B cell (primary cell): ENCODE results near the gene RAPGEF6. TPM values are rescaled to one million over a fixed set of nuclear protein-coding genes. Genes with fewer than 3 reads are reported as not detected.

ENCODE experiments used
- ATAC-seq: fragments of 200-7000 bp; cut with Tn5 transposase; one replicate; pipeline ENCODE4 v1.10.0; 2021; ENCODE audit warnings: low read depth, mild to moderate bottlenecking, moderate number of reproducible peaks, moderate library complexity
- CTCF ChIA-PET: fragments of 350-600 bp; sonication (Branson Sonifier 250); formaldehyde crosslinking; loops from one replicate; lab custom pipeline; 2021; ENCODE audit warnings: antibody characterized with exemption, inconsistent platforms; lab: Charles Lee
- POLR2A ChIA-PET: fragments of 350-600 bp; sonication (Branson Sonifier 250); formaldehyde crosslinking; loops from one replicate; lab custom pipeline; 2021; ENCODE audit warnings: antibody characterized with exemption; lab: Charles Lee
- DNase-seq: peaks from one replicate; pipeline ENCODE4 v3.0.0; 2013
- H2AFZ ChIP-seq: 2 replicates; pipeline ENCODE4 v1.6.1; 2012; ENCODE audit warnings: mild to moderate bottlenecking, low read depth, low read length; ENCODE audit not compliant: insufficient read depth, poor library complexity, severe bottlenecking
- H3K27ac ChIP-seq, 2 donors: 1 replicate in 1 of 2; 2 replicates in 1 of 2; pipeline ENCODE4 v1.5.1; 2012 to 2013; ENCODE audit warnings: low read length in 2 of 2, mild to moderate bottlenecking in 2 of 2, moderate library complexity in 1 of 2
- H3K27me3 ChIP-seq, 4 experiments: fragments of 200-600 bp in 1 of 4; sonication (generic) in 1 of 4; replicated peaks in 1 of 4; 1 replicate in 2 of 4; 2 replicates in 2 of 4; pipeline versions ENCODE4 v1.6.1 to v1.7.0; 2013 to 2016; ENCODE audit warnings: low read length in 3 of 4, mild to moderate bottlenecking in 2 of 4, mixed read lengths in 1 of 4, moderate library complexity in 1 of 4; ENCODE audit not compliant: insufficient read depth in 4 of 4, control insufficient read depth in 3 of 4; ENCODE audit errors: control extremely low read depth in 1 of 4
- H3K36me3 ChIP-seq, 2 experiments: replicated peaks in 1 of 2; 1 replicate in 1 of 2; 2 replicates in 1 of 2; pipeline versions ENCODE4 v1.6.1 to v1.7.1; 2013; ENCODE audit warnings: low read length in 1 of 2; ENCODE audit not compliant: insufficient read depth in 2 of 2, control insufficient read depth in 1 of 2; ENCODE audit errors: control extremely low read depth in 1 of 2, extremely low read depth in 1 of 2
- H3K4me1 ChIP-seq, 2 donors: fragments of 200-600 bp in 1 of 2; sonication (generic) in 1 of 2; 1 replicate in 1 of 2; 2 replicates in 1 of 2; pipeline versions ENCODE4 v1.5.1 to v1.6.1; 2013 to 2017; ENCODE audit warnings: low read length in 2 of 2; ENCODE audit not compliant: control insufficient read depth in 2 of 2, insufficient read depth in 2 of 2
- H3K4me2 ChIP-seq: replicated peaks from 2 replicates; pipeline ENCODE3; 2012; ENCODE audit warnings: mild to moderate bottlenecking, low read depth, low read length; ENCODE audit not compliant: poor library complexity, severe bottlenecking
- H3K4me3 ChIP-seq, 5 experiments: fragments of 200-600 bp in 1 of 5; sonication (generic) in 1 of 5; 1 replicate in 3 of 5; 2 replicates in 2 of 5; pipeline versions ENCODE4 v1.5.1 to v1.7.0; 2011 to 2016; ENCODE audit warnings: low read length in 4 of 5, mild to moderate bottlenecking in 4 of 5, low read depth in 2 of 5, control low read depth in 1 of 5, moderate library complexity in 1 of 5; ENCODE audit not compliant: insufficient read depth in 1 of 5; ENCODE audit errors: control extremely low read depth in 1 of 5, extremely low read depth in 1 of 5
- H3K79me2 ChIP-seq: fragments of 200-600 bp; sonication (generic); one replicate; pipeline ENCODE4 v1.6.0; 2016; ENCODE audit warnings: low read length; ENCODE audit not compliant: control insufficient read depth, insufficient read depth
- H3K9ac ChIP-seq: fragments of 200-600 bp; sonication (generic); 2 replicates; pipeline ENCODE4 v1.6.1; 2017; ENCODE audit warnings: mild to moderate bottlenecking, low read length, moderate library complexity
- H3K9me3 ChIP-seq, 3 donors: one replicate each; pipeline versions ENCODE4 v1.6.1 to v1.7.1; 2013; ENCODE audit warnings: low read length in 2 of 3; ENCODE audit not compliant: control insufficient read depth in 2 of 3, insufficient read depth in 1 of 3; ENCODE audit errors: control extremely low read depth in 1 of 3
- H4K20me1 ChIP-seq: 2 replicates; pipeline ENCODE4 v1.6.0; 2012; ENCODE audit warnings: mild to moderate bottlenecking, low read length; ENCODE audit not compliant: insufficient read depth, control insufficient read depth, poor library complexity, severe bottlenecking
- H3K27ac Mint-ChIP-seq: one replicate; pipeline ENCODE4 v1.8.0; 2021; ENCODE audit warnings: mixed read lengths
- H3K27me3 Mint-ChIP-seq: one replicate; pipeline ENCODE4 v1.8.0; 2021; ENCODE audit warnings: mixed read lengths
- H3K4me1 Mint-ChIP-seq: one replicate; pipeline ENCODE4 v1.8.0; 2021; ENCODE audit warnings: mixed read lengths
- H3K4me3 Mint-ChIP-seq: one replicate; pipeline ENCODE4 v1.8.0; 2021; ENCODE audit warnings: mixed read lengths
- H3K9me3 Mint-ChIP-seq: one replicate; pipeline ENCODE4 v1.8.0; 2022; ENCODE audit warnings: mixed read lengths; ENCODE audit not compliant: insufficient read depth
- CTCF ChIP-seq: fragments of 200-600 bp; IDR thresholded peaks from one replicate; pipeline ENCODE4 v1.8.0; 2022; ENCODE audit warnings: antibody characterized with exemption, mild to moderate bottlenecking
- EZH2 ChIP-seq: IDR thresholded peaks from 2 replicates; pipeline ENCODE4 v1.6.1; 2012; ENCODE audit warnings: borderline replicate concordance, low read depth, mild to moderate bottlenecking, moderate library complexity, low read length; ENCODE audit not compliant: insufficient read depth, poor library complexity, severe bottlenecking
- WGBS: methylation state at CpG from one replicate; pipeline ENCODE4 v1.1.5; 2013; ENCODE audit warnings: missing lambda C conversion rate; ENCODE audit not compliant: insufficient coverage; 5-methylcytosine and 5-hydroxymethylcytosine counted together
- intact Hi-C: fragments of 100-400 bp; cut with micrococcal nuclease; formaldehyde crosslinking; loops from one replicate; pipeline ENCODE4 v1.10.0; 2022
- polyA plus RNA-seq: library from polyadenylated mRNA; depleted of rRNA; stranded (reverse); fragments of >200 nt; gene quantifications from 2 replicates; pipeline ENCODE4 v1.2.3, GENCODE V29; 2012
- total RNA-seq, 2 donors: library from RNA; stranded (reverse); fragments of 120-200 nt in 1 of 2; gene quantifications; 1 replicate in 1 of 2; 2 replicates in 1 of 2; pipeline versions ENCODE4 v1.2.3 to v1.2.4, GENCODE V29; 2013 to 2022

RAPGEF6 gene
- total and polyA plus RNA-seq, 2 donors (not counting 1 experiment from before 2014, with no cell fraction given), result 9.8 to 56.2 TPM

- H2AFZ ChIP-seq, result no peak overlapping the region
- WGBS, result no CpG with 5 or more reads among the region's 2 CpGs
- H3K9ac ChIP-seq, result peak overlapping the region; percentile 36
- peaks cover 0 to 6% (median 0%) of the 10 kb centered on the region in 3 donors for H3K9me3 ChIP-seq
- H3K4me3 Mint-ChIP-seq, result peak overlapping the region; percentile 72
- peak overlapping the region; percentile 63 for H3K4me2 ChIP-seq
- no peak for TF ChIP-seq EZH2
- no peak for TF ChIP-seq CTCF
- ChIA-PET POLR2A (interaction anchor here (1.1 to 2.1 kb wide), 7 partner anchors 10 to 172 kb away, joined by 3 to 23 read pairs (median 4); partner anchors contain the start of gene CDC42SE2), CTCF (interaction anchor here (0.6 to 4.3 kb wide), 42 partner anchors 8 to 510 kb away, joined by 3 to 117 read pairs (median 6); partner anchors contain the start of genes CDC42SE2 and HINT1)
- H3K4me3 ChIP-seq, result peak overlapping the region in 1 of 5 experiments; percentile 15
- peaks cover 64% of the 10 kb centered on the region for H3K4me1 Mint-ChIP-seq
- H3K4me1 ChIP-seq, result peaks cover 61 to 63% of the 10 kb centered on the region in 2 donors
- no peak for ATAC-seq
- H3K36me3 ChIP-seq, result peaks cover 8 to 15% of the 10 kb centered on the region in 2 experiments
- H3K27me3 Mint-ChIP-seq, result no peaks in the 10 kb centered on the region
- H3K27me3 ChIP-seq, result no peaks in the 10 kb centered on the region
- H3K27ac ChIP-seq, result peak overlapping the region; percentile 99
- H3K79me2 ChIP-seq, result peaks cover 92% of the 10 kb centered on the region
- H3K9me3 Mint-ChIP-seq, result no peaks in the 10 kb centered on the region
- intact Hi-C loops, result loop anchor here (1.0 to 10.0 kb wide), 6 partner anchors 13 to 269 kb away; partner anchors contain the start of genes HINT1 and RAPGEF6
- DNase-seq, result peak; percentile 54
- H3K27ac Mint-ChIP-seq, result peak overlapping the region; percentile 95
- no peaks in the 10 kb centered on the region for H4K20me1 ChIP-seq
Observed at GRCh38 chr5:131381777-131382176, 253.3 kb downstream of the RAPGEF6 start.

- POLR2A ChIA-PET, result interaction anchor here (0.7 to 2.1 kb wide), 3 partner anchors 14 to 117 kb away, joined by 3 to 23 read pairs (median 4); partner anchors contain the start of gene CDC42SE2
- Histone ChIP-seq H3K4me3 (peak overlapping the region in 1 of 5 experiments; percentile 34), H3K27me3 (no peaks in the 10 kb centered on the region), H3K4me1 (peaks cover 69 to 70% of the 10 kb centered on the region in 2 donors), H3K9me3 (peaks cover 0 to 6% (median 0%) of the 10 kb centered on the region in 3 donors), H2AFZ (no peak overlapping the region), H3K36me3 (peaks cover 3 to 8% of the 10 kb centered on the region in 2 experiments), H4K20me1 (no peaks in the 10 kb centered on the region), H3K79me2 (peaks cover 92% of the 10 kb centered on the region), H3K9ac (peak overlapping the region; percentile 27), H3K4me2 (peak overlapping the region; percentile 71), H3K27ac (peak overlapping the region; percentile 99)
- intact Hi-C loops, result loop anchor here (5.0 to 10.0 kb wide), 2 partner anchors 254 to 269 kb away; partner anchors contain the start of gene RAPGEF6
- no peaks in the 10 kb centered on the region for H3K27me3 Mint-ChIP-seq
- TF ChIP-seq CTCF, result no peak
- no peak for TF ChIP-seq EZH2
- no CpG with 5 or more reads among the region's 4 CpGs for WGBS
- DNase-seq, result no peak
- H3K4me3 Mint-ChIP-seq, result peak overlapping the region; percentile 79
- CTCF ChIA-PET, result interaction anchor here (0.9 to 4.3 kb wide), 15 partner anchors 7 to 509 kb away, joined by 3 to 117 read pairs (median 13); partner anchors contain the start of genes CDC42SE2 and HINT1
- peaks cover 72% of the 10 kb centered on the region for H3K4me1 Mint-ChIP-seq
- H3K27ac Mint-ChIP-seq, result peak overlapping the region; percentile 95
- no peaks in the 10 kb centered on the region for H3K9me3 Mint-ChIP-seq
- no peak for ATAC-seq
Observed at GRCh38 chr5:131381021-131381420, 254.0 kb downstream of the RAPGEF6 start.
